H1 (cell line): Measurements from ENCODE around the gene CISD2. TPM values are rescaled to one million over a fixed set of nuclear protein-coding genes. Genes with fewer than 3 reads are reported as not detected.
"Not testable (repeated sequence)": the region's sequence is repeated elsewhere in the genome, so short reads cannot be mapped to it uniquely, and the experiment has no call there.

ENCODE experiments used
- CTCF ChIA-PET: fragments of 300-600 bp; sonication (Branson Sonifier 250); formaldehyde crosslinking; loops from one replicate; lab custom pipeline; 2021; ENCODE audit not compliant: partially characterized antibody; lab: Charles Lee
- POLR2A ChIA-PET: fragments of 300-600 bp; sonication (Branson Sonifier 250); formaldehyde crosslinking; loops from one replicate; lab custom pipeline; 2021; ENCODE audit warnings: inconsistent platforms; ENCODE audit not compliant: partially characterized antibody; lab: Charles Lee
- DNase-seq, 2 experiments: peaks; one replicate each; pipeline versions ENCODE4 v3.0.0 to v3.0.0-alpha.2; 2010 to 2022; ENCODE audit warnings: low spot score in 2 of 2, low read depth in 1 of 2, mixed read lengths in 1 of 2
- FAIRE-seq: peaks from 2 replicates; lab custom pipeline; 2011; peaks lifted over from hg19 to GRCh38; lab: Jason Lieb, UNC
- H2AFZ ChIP-seq: 2 replicates; pipeline ENCODE4 v1.8.1; 2012; ENCODE audit warnings: low read length, inconsistent platforms
- H2AK5ac ChIP-seq: 2 replicates; pipeline ENCODE4 v1.6.1; 2013; ENCODE audit warnings: low read depth, low read length
- H2BK120ac ChIP-seq: replicated peaks from 2 replicates; pipeline ENCODE3; 2013; ENCODE audit warnings: low read depth, low read length, inconsistent platforms
- H2BK12ac ChIP-seq: 2 replicates; pipeline ENCODE4 v1.6.1; 2013; ENCODE audit warnings: low read depth, low read length
- H2BK15ac ChIP-seq: 2 replicates; pipeline ENCODE4 v1.6.1; 2013; ENCODE audit warnings: low read length
- H2BK20ac ChIP-seq: 2 replicates; pipeline ENCODE4 v1.6.1; 2013; ENCODE audit warnings: low read length
- H2BK5ac ChIP-seq: 2 replicates; pipeline ENCODE4 v1.6.1; 2013; ENCODE audit warnings: low read depth, low read length
- H3K14ac ChIP-seq: 2 replicates; pipeline ENCODE4 v1.6.1; 2013; ENCODE audit warnings: inconsistent platforms; ENCODE audit not compliant: insufficient read length
- H3K18ac ChIP-seq: 2 replicates; pipeline ENCODE4 v1.6.1; 2013; ENCODE audit warnings: low read length; ENCODE audit errors: extremely low read depth
- H3K23ac ChIP-seq: 2 replicates; pipeline ENCODE4 v1.6.1; 2013; ENCODE audit warnings: inconsistent platforms; ENCODE audit not compliant: insufficient read length
- H3K23me2 ChIP-seq: 2 replicates; pipeline ENCODE4 v1.6.1; 2013; ENCODE audit warnings: low read depth, low read length
- H3K27ac ChIP-seq: 2 replicates; pipeline ENCODE4 v1.6.1; 2011; ENCODE audit warnings: low read depth, low read length, inconsistent platforms
- H3K27me3 ChIP-seq, 4 experiments: replicated peaks in 1 of 4; 1 replicate in 1 of 4; 2 replicates in 3 of 4; pipeline versions ENCODE4 v1.6.1 to v1.8.1; 2011 to 2013; ENCODE audit warnings: low read length in 3 of 4, mild to moderate bottlenecking in 3 of 4, inconsistent platforms in 2 of 4, mixed read lengths in 2 of 4, moderate library complexity in 1 of 4; ENCODE audit not compliant: control insufficient read depth in 3 of 4, insufficient read depth in 3 of 4; ENCODE audit errors: extremely low read depth in 1 of 4
- H3K36me3 ChIP-seq, 4 experiments: 2 replicates each; pipeline versions ENCODE4 v1.6.1 to v1.8.1; 2011 to 2013; ENCODE audit warnings: mild to moderate bottlenecking in 4 of 4, low read length in 3 of 4, moderate library complexity in 2 of 4, control low read depth in 1 of 4, inconsistent platforms in 1 of 4; ENCODE audit not compliant: insufficient read depth in 4 of 4, control insufficient read depth in 2 of 4
- H3K4ac ChIP-seq: replicated peaks from 2 replicates; pipeline ENCODE3; 2013; ENCODE audit warnings: low read length, low read depth, mixed read lengths, inconsistent platforms; ENCODE audit not compliant: insufficient read length
- H3K4me1 ChIP-seq, 4 experiments: replicated peaks in 1 of 4; 1 replicate in 1 of 4; 2 replicates in 3 of 4; pipeline versions ENCODE4 v1.6.1 to v1.8.1; 2011 to 2013; ENCODE audit warnings: low read length in 3 of 4, inconsistent platforms in 2 of 4, mixed read lengths in 1 of 4; ENCODE audit not compliant: insufficient read depth in 4 of 4, control insufficient read depth in 3 of 4
- H3K4me2 ChIP-seq, 2 experiments: 2 replicates each; pipeline versions ENCODE4 v1.6.1 to v1.8.1; 2011 to 2013; ENCODE audit warnings: low read depth in 2 of 2, low read length in 2 of 2, control low read depth in 1 of 2, inconsistent platforms in 1 of 2, mild to moderate bottlenecking in 1 of 2; ENCODE audit not compliant: insufficient read depth in 1 of 2
- H3K4me3 ChIP-seq, 4 experiments: fragments of 200-600, 300-600 bp in 1 of 4; sonication (generic), shearing (Covaris generic), sonication (Bioruptor Twin) in 1 of 4; 2 replicates each; pipeline versions ENCODE4 v1.5.1 to v1.8.1; 2011 to 2016; ENCODE audit warnings: low read length in 4 of 4, low read depth in 3 of 4, control low read depth in 2 of 4, inconsistent platforms in 2 of 4, mild to moderate bottlenecking in 2 of 4, mixed read lengths in 1 of 4, moderate library complexity in 1 of 4; ENCODE audit not compliant: insufficient read depth in 2 of 4; ENCODE audit errors: extremely low read depth in 1 of 4
- H3K56ac ChIP-seq: replicated peaks from 2 replicates; pipeline ENCODE3; 2013; ENCODE audit warnings: low read depth, mild to moderate bottlenecking, mixed read lengths, low read length, inconsistent platforms; ENCODE audit not compliant: insufficient read length
- H3K79me1 ChIP-seq: 2 replicates; pipeline ENCODE4 v1.6.1; 2013; ENCODE audit warnings: low read depth, low read length, control low read depth
- H3K79me2 ChIP-seq, 2 experiments: 2 replicates each; pipeline versions ENCODE4 v1.6.1 to v1.8.1; 2012 to 2013; ENCODE audit warnings: low read length in 2 of 2, mild to moderate bottlenecking in 2 of 2, inconsistent platforms in 1 of 2; ENCODE audit not compliant: insufficient read depth in 2 of 2, control insufficient read depth in 1 of 2
- H3K9ac ChIP-seq, 4 experiments: replicated peaks in 1 of 4; 1 replicate in 1 of 4; 2 replicates in 3 of 4; pipeline versions ENCODE4 v1.6.1 to v1.8.1; 2011 to 2013; ENCODE audit warnings: low read depth in 3 of 4, low read length in 3 of 4, control low read depth in 2 of 4, mild to moderate bottlenecking in 2 of 4, moderate library complexity in 2 of 4, inconsistent platforms in 1 of 4; ENCODE audit errors: extremely low read depth in 1 of 4
- H3K9me3 ChIP-seq, 2 experiments: 2 replicates each; pipeline versions ENCODE4 v1.6.1 to v1.8.1; 2012 to 2013; ENCODE audit warnings: mild to moderate bottlenecking in 2 of 2, moderate library complexity in 2 of 2, control low read depth in 1 of 2, inconsistent platforms in 1 of 2, low read depth in 1 of 2, low read length in 1 of 2, mixed read lengths in 1 of 2; ENCODE audit not compliant: insufficient read depth in 2 of 2
- H4K20me1 ChIP-seq, 2 experiments: replicated peaks in 1 of 2; 2 replicates each; pipeline versions ENCODE3 to v1.8.1; 2011 to 2013; ENCODE audit warnings: inconsistent platforms in 2 of 2, low read length in 2 of 2, mild to moderate bottlenecking in 1 of 2; ENCODE audit not compliant: insufficient read depth in 2 of 2, control insufficient read depth in 1 of 2
- H4K5ac ChIP-seq: 2 replicates; pipeline ENCODE4 v1.6.1; 2013; ENCODE audit warnings: low read length, low read depth, mixed read lengths, inconsistent platforms; ENCODE audit not compliant: insufficient read length
- H4K8ac ChIP-seq: 2 replicates; pipeline ENCODE4 v1.8.0; 2013; ENCODE audit warnings: mild to moderate bottlenecking, moderate library complexity, low read length, inconsistent platforms; ENCODE audit not compliant: insufficient read depth; ENCODE audit errors: extremely low read depth
- H4K91ac ChIP-seq: replicated peaks from 2 replicates; pipeline ENCODE3; 2013; ENCODE audit warnings: low read length, mixed read lengths, inconsistent platforms; ENCODE audit not compliant: insufficient read length
- WGBS, 2 experiments: shearing (Covaris generic) in 1 of 2; methylation state at CpG; one replicate each; pipeline versions ENCODE4 v1.1.6 to v1.1.7; 2013 to 2015; ENCODE audit warnings: low lambda C conversion rate in 2 of 2, mixed read lengths in 2 of 2, inconsistent platforms in 1 of 2, low coverage in 1 of 2, missing lambda C conversion rate in 1 of 2; ENCODE audit not compliant: insufficient replicate concordance in 2 of 2, insufficient coverage in 1 of 2, insufficient read length in 1 of 2; ENCODE audit errors: extremely low coverage in 1 of 2, missing lambda C conversion rate in 1 of 2; 5-methylcytosine and 5-hydroxymethylcytosine counted together
- polyA plus RNA-seq, 7 experiments: library from polyadenylated mRNA; depleted of rRNA in 3 of 7; stranded (reverse) in 5 of 7; unstranded in 2 of 7; fragments of >200 nt in 5 of 7; fragments of 200-250 nt in 2 of 7; gene quantifications; 1 replicate in 5 of 7; 2 replicates in 1 of 7; 4 replicates in 1 of 7; pipeline versions ENCODE4 v1.2.1 to v1.2.3, GENCODE V29; 2011 to 2013; ENCODE audit warnings: missing spikeins in 2 of 7, mixed read lengths in 2 of 7
- total RNA-seq: library from RNA; stranded (reverse); fragmentation: NEBNext Ultra II Directional; extraction: Animal tissue kit (Norgen Biotek cat#: 25700); gene quantifications from 2 replicates; pipeline ENCODE4 v1.2.1, GENCODE V29; 2021

The CISD2 gene
- total and polyA plus RNA-seq, 2 of the 8 experiments (the other 6 are each of a cell fraction or from before 2014, with no cell fraction given): 23.7 to 48.3 TPM

- H3K27ac ChIP-seq, H3K4me1 ChIP-seq, FAIRE-seq, H2AFZ ChIP-seq, H3K56ac ChIP-seq, CTCF ChIA-PET, H3K23me2 ChIP-seq, H3K4ac ChIP-seq, H2BK5ac ChIP-seq, H3K14ac ChIP-seq, H3K9me3 ChIP-seq, H2BK15ac ChIP-seq, POLR2A ChIA-PET, H3K9ac ChIP-seq, H4K5ac ChIP-seq, H3K4me3 ChIP-seq, H3K79me2 ChIP-seq, H2BK120ac ChIP-seq, H2AK5ac ChIP-seq, H4K8ac ChIP-seq, H3K23ac ChIP-seq, H4K91ac ChIP-seq, H2BK12ac ChIP-seq, H2BK20ac ChIP-seq, H3K79me1 ChIP-seq, H3K36me3 ChIP-seq, H4K20me1 ChIP-seq, H3K4me2 ChIP-seq, DNase-seq, H3K18ac ChIP-seq, H3K27me3 ChIP-seq: not testable (repeated sequence)
- WGBS, 2 experiments: 95% methylated on average over 5 of the region's 5 CpGs; no CpG with 5 or more reads in 1 of the 2 experiments
Observed at GRCh38 chr4:102896547-102896946, 27.8 kb downstream of the CISD2 start.

- H3K56ac ChIP-seq, H3K23me2 ChIP-seq, H3K36me3 ChIP-seq, H3K79me1 ChIP-seq, H2AFZ ChIP-seq, H2BK15ac ChIP-seq, DNase-seq, H3K23ac ChIP-seq, H4K20me1 ChIP-seq, H3K27ac ChIP-seq, H3K4me2 ChIP-seq, H4K91ac ChIP-seq, H3K4me1 ChIP-seq, H2AK5ac ChIP-seq, H3K79me2 ChIP-seq, H2BK5ac ChIP-seq, H3K4ac ChIP-seq, H3K27me3 ChIP-seq, FAIRE-seq, H2BK20ac ChIP-seq, H4K5ac ChIP-seq, CTCF ChIA-PET, H3K9me3 ChIP-seq, H3K9ac ChIP-seq, H2BK120ac ChIP-seq, H4K8ac ChIP-seq, H2BK12ac ChIP-seq, H3K14ac ChIP-seq, H3K4me3 ChIP-seq, H3K18ac ChIP-seq: not testable (repeated sequence)
- WGBS, 2 experiments: 86% methylated on average over 3 of the region's 3 CpGs; no CpG with 5 or more reads in 1 of the 2 experiments
- POLR2A ChIA-PET: interaction anchor here (0.9 kb wide), 1 partner anchor 28 kb away, joined by 3 read pairs; no protein-coding TSS in a partner anchor
Observed at GRCh38 chr4:102897610-102898009, 28.8 kb downstream of the CISD2 start.
